HepG2 (cell line): ENCODE results near the gene NT5C2. TPM values are rescaled to one million over a fixed set of nuclear protein-coding genes. Genes with fewer than 3 reads are reported as not detected.

Experiments
- CCDC6 ChIP-seq: sonication (generic); formaldehyde crosslinking; IDR thresholded peaks from 2 replicates; pipeline ENCODE4 v1.8.1; 2022; ENCODE audit warnings: mild to moderate bottlenecking, missing genetic modification reagents, moderate library complexity
- CREB1 ChIP-seq, 2 experiments: fragments of 450-650 bp in 1 of 2; IDR thresholded peaks; 2 replicates each; pipeline ENCODE4 v1.6.1; 2016 to 2017; ENCODE audit warnings: control low read depth in 1 of 2, mild to moderate bottlenecking in 1 of 2, missing compliant biosample characterization in 1 of 2, missing genetic modification characterization in 1 of 2
- DNMT3B ChIP-seq: conservative IDR thresholded peaks from 2 replicates; pipeline ENCODE4 v1.6.1; 2016; ENCODE audit warnings: missing biosample characterization, control low read depth
- GLI4 ChIP-seq: sonication (generic); formaldehyde crosslinking; IDR thresholded peaks from 2 replicates; pipeline ENCODE4 v1.5.1; 2020; ENCODE audit warnings: missing genetic modification reagents, mild to moderate bottlenecking, moderate library complexity, borderline replicate concordance
- KAT7 ChIP-seq: IDR thresholded peaks from 2 replicates; pipeline ENCODE4 v1.6.1; 2018; ENCODE audit warnings: borderline replicate concordance, missing compliant biosample characterization
- MYNN ChIP-seq: sonication (generic); formaldehyde crosslinking; IDR thresholded peaks from 2 replicates; pipeline ENCODE4 v1.4.0; 2020; ENCODE audit warnings: mild to moderate bottlenecking, low read depth, missing genetic modification reagents
- NR3C1 ChIP-seq: sonication (generic); formaldehyde crosslinking; IDR thresholded peaks from 2 replicates; pipeline ENCODE4 v1.4.0; 2020; ENCODE audit warnings: missing genetic modification reagents
- PHF20 ChIP-seq: sonication (generic); formaldehyde crosslinking; IDR thresholded peaks from 2 replicates; pipeline ENCODE4 v1.5.0; 2020; ENCODE audit warnings: mild to moderate bottlenecking, missing genetic modification reagents
- REL ChIP-seq: sonication (generic); formaldehyde crosslinking; conservative IDR thresholded peaks from 2 replicates; pipeline ENCODE4 v1.8.0; 2022; ENCODE audit warnings: mild to moderate bottlenecking, missing genetic modification reagents, moderate library complexity
- RXRA ChIP-seq: sonication (generic); formaldehyde crosslinking; IDR thresholded peaks from 2 replicates; pipeline ENCODE4 v1.5.1; 2020; ENCODE audit warnings: missing genetic modification reagents
- SP4 ChIP-seq: sonication (generic); formaldehyde crosslinking; IDR thresholded peaks from 2 replicates; pipeline ENCODE4 v1.8.1; 2023; ENCODE audit warnings: mild to moderate bottlenecking, missing genetic modification reagents
- TOPORS ChIP-seq: sonication (generic); formaldehyde crosslinking; IDR thresholded peaks from 2 replicates; pipeline ENCODE4 v1.8.0; 2023; ENCODE audit warnings: mild to moderate bottlenecking, missing genetic modification reagents
- ZNF616 ChIP-seq: sonication (generic); formaldehyde crosslinking; IDR thresholded peaks from 2 replicates; pipeline ENCODE4 v1.5.0; 2020; ENCODE audit warnings: low read depth, mild to moderate bottlenecking, missing genetic modification reagents
- ZNF746 ChIP-seq: sonication (generic); formaldehyde crosslinking; IDR thresholded peaks from 2 replicates; pipeline ENCODE4 v1.8.0; 2022; ENCODE audit warnings: mild to moderate bottlenecking, missing genetic modification reagents
- polyA plus RNA-seq, 8 experiments: library from polyadenylated mRNA; depleted of rRNA in 3 of 8; stranded (reverse) in 7 of 8; unstranded in 1 of 8; fragments of >200 nt; fragmentation: Illumina TruSeq in 4 of 8; extraction: Trizol in 4 of 8; gene quantifications; 2 replicates each; pipeline versions ENCODE4 v1.2.1 to v1.2.3, GENCODE V29; 2011 to 2016; ENCODE audit warnings: low read depth in 4 of 8, missing spikeins in 1 of 8, mixed read lengths in 1 of 8; ENCODE audit not compliant: insufficient read depth in 1 of 8
- total RNA-seq, 5 experiments: library from RNA; depleted of rRNA; stranded (reverse); fragments of >200 nt; fragmentation: Illumina TruSeq; extraction: Trizol; gene quantifications; 2 replicates each; pipeline ENCODE4 v1.2.3, GENCODE V29; 2016; ENCODE audit warnings: low read depth in 1 of 5
- TF ChIP-seq, protein P1 (sequence below): sonication (generic); formaldehyde crosslinking; IDR thresholded peaks from 2 replicates; pipeline ENCODE4 v1.5.0; 2020; ENCODE audit warnings: missing genetic modification reagents
- TF ChIP-seq, protein P2 (sequence below): sonication (generic); formaldehyde crosslinking; IDR thresholded peaks from 2 replicates; pipeline ENCODE4 v1.4.0; 2020; ENCODE audit warnings: missing genetic modification reagents, mild to moderate bottlenecking, borderline replicate concordance
- TF ChIP-seq, protein P3 (sequence below): sonication (generic); formaldehyde crosslinking; IDR thresholded peaks from 2 replicates; pipeline ENCODE4 v1.5.0; 2020; ENCODE audit warnings: mild to moderate bottlenecking, missing genetic modification reagents, moderate library complexity
- TF ChIP-seq, protein P4 (sequence below): IDR thresholded peaks from 2 replicates; pipeline ENCODE4 v1.6.1; 2016; ENCODE audit warnings: missing compliant biosample characterization, missing genetic modification reagents, borderline replicate concordance
- TF ChIP-seq, protein P5 (sequence below): sonication (generic); formaldehyde crosslinking; conservative IDR thresholded peaks from 2 replicates; pipeline ENCODE4 v1.8.1; 2023; ENCODE audit warnings: missing genetic modification reagents

The NT5C2 gene
- total and polyA plus RNA-seq, 2 of the 13 experiments (the other 11 are each of a cell fraction or from before 2014, with no cell fraction given), result 40.6 to 55.2 TPM

DNA sequence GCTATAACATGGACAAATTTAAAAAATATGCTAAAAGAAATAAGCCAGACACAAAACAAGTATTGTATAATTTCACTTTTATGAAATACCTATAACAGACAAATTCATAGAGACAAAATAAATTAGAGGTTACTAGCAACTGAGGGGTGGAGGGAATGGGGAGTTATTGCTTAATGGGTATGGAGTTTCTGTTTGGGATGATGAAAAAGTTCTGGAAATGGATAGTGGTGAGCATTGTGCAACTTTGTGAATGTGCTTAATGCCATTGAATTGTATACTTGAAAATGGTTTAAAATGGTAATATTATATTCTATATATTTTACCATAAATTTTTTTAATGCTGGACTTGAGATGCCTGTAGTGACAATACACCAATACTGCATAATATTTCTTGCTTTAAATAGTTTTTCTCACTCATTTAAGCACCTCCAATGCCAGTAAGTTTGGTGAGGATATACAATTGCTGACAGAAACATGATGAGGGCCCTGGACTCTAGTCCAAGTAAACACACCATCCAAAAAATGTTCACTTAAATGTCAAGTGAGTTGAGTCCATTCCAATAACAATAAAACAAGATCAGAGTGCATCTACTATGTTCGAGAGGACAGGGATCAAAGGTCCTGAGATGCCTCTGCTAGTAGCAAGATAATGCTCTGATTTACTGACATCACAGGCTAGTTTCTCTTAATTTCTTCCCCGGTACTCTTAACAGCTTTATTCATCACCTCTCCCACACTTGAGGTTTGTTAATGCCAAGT, 71.9 kb downstream of the NT5C2 start (continued):
- no peak; the same call in 1 of the 2 replicates for TF ChIP-seq RXRA
- no peak for TF ChIP-seq MYNN (CRISPR knock-in tag)
- no peak for TF ChIP-seq KAT7
- TF ChIP-seq ZNF616, result no peak
- TF ChIP-seq, protein P1, sequence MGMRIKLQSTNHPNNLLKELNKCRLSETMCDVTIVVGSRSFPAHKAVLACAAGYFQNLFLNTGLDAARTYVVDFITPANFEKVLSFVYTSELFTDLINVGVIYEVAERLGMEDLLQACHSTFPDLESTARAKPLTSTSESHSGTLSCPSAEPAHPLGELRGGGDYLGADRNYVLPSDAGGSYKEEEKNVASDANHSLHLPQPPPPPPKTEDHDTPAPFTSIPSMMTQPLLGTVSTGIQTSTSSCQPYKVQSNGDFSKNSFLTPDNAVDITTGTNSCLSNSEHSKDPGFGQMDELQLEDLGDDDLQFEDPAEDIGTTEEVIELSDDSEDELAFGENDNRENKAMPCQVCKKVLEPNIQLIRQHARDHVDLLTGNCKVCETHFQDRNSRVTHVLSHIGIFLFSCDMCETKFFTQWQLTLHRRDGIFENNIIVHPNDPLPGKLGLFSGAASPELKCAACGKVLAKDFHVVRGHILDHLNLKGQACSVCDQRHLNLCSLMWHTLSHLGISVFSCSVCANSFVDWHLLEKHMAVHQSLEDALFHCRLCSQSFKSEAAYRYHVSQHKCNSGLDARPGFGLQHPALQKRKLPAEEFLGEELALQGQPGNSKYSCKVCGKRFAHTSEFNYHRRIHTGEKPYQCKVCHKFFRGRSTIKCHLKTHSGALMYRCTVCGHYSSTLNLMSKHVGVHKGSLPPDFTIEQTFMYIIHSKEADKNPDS (CRISPR knock-in tag), result no peak
- no peak for TF ChIP-seq ZNF746
- no peak for TF ChIP-seq TOPORS (CRISPR knock-in tag)
- TF ChIP-seq SP4 (CRISPR knock-in tag), result no peak
- no peak for TF ChIP-seq REL
- no peak for TF ChIP-seq GLI4 (CRISPR knock-in tag)
- TF ChIP-seq, protein P2, sequence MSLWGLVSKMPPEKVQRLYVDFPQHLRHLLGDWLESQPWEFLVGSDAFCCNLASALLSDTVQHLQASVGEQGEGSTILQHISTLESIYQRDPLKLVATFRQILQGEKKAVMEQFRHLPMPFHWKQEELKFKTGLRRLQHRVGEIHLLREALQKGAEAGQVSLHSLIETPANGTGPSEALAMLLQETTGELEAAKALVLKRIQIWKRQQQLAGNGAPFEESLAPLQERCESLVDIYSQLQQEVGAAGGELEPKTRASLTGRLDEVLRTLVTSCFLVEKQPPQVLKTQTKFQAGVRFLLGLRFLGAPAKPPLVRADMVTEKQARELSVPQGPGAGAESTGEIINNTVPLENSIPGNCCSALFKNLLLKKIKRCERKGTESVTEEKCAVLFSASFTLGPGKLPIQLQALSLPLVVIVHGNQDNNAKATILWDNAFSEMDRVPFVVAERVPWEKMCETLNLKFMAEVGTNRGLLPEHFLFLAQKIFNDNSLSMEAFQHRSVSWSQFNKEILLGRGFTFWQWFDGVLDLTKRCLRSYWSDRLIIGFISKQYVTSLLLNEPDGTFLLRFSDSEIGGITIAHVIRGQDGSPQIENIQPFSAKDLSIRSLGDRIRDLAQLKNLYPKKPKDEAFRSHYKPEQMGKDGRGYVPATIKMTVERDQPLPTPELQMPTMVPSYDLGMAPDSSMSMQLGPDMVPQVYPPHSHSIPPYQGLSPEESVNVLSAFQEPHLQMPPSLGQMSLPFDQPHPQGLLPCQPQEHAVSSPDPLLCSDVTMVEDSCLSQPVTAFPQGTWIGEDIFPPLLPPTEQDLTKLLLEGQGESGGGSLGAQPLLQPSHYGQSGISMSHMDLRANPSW (CRISPR knock-in tag), result no peak
- TF ChIP-seq CREB1 (IDR thresholded peaks at IDR 0.05), result no peak
- TF ChIP-seq CREB1 (CRISPR knock-in tag; IDR thresholded peaks at IDR 0.05), result no peak
- TF ChIP-seq, protein P3, sequence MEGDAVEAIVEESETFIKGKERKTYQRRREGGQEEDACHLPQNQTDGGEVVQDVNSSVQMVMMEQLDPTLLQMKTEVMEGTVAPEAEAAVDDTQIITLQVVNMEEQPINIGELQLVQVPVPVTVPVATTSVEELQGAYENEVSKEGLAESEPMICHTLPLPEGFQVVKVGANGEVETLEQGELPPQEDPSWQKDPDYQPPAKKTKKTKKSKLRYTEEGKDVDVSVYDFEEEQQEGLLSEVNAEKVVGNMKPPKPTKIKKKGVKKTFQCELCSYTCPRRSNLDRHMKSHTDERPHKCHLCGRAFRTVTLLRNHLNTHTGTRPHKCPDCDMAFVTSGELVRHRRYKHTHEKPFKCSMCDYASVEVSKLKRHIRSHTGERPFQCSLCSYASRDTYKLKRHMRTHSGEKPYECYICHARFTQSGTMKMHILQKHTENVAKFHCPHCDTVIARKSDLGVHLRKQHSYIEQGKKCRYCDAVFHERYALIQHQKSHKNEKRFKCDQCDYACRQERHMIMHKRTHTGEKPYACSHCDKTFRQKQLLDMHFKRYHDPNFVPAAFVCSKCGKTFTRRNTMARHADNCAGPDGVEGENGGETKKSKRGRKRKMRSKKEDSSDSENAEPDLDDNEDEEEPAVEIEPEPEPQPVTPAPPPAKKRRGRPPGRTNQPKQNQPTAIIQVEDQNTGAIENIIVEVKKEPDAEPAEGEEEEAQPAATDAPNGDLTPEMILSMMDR (CRISPR knock-in tag), result no peak
- no peak for TF ChIP-seq CCDC6 (CRISPR knock-in tag)
- TF ChIP-seq PHF20 (CRISPR knock-in tag), result no peak
- TF ChIP-seq NR3C1 (CRISPR knock-in tag), result no peak
- no peak for TF ChIP-seq DNMT3B (CRISPR knock-in tag)
- TF ChIP-seq, protein P4, sequence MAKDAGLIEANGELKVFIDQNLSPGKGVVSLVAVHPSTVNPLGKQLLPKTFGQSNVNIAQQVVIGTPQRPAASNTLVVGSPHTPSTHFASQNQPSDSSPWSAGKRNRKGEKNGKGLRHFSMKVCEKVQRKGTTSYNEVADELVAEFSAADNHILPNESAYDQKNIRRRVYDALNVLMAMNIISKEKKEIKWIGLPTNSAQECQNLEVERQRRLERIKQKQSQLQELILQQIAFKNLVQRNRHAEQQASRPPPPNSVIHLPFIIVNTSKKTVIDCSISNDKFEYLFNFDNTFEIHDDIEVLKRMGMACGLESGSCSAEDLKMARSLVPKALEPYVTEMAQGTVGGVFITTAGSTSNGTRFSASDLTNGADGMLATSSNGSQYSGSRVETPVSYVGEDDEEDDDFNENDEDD, result no peak
- TF ChIP-seq, protein P5, sequence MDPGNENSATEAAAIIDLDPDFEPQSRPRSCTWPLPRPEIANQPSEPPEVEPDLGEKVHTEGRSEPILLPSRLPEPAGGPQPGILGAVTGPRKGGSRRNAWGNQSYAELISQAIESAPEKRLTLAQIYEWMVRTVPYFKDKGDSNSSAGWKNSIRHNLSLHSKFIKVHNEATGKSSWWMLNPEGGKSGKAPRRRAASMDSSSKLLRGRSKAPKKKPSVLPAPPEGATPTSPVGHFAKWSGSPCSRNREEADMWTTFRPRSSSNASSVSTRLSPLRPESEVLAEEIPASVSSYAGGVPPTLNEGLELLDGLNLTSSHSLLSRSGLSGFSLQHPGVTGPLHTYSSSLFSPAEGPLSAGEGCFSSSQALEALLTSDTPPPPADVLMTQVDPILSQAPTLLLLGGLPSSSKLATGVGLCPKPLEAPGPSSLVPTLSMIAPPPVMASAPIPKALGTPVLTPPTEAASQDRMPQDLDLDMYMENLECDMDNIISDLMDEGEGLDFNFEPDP (CRISPR knock-in tag), result no peak
